OCI-LY7 (cell line): ENCODE data around the gene EPDR1. TPM values are rescaled to one million over a fixed set of nuclear protein-coding genes. Genes with fewer than 3 reads are reported as not detected.

ENCODE experiments used
- BruUV-seq: library from RNA; stranded (reverse); fragments of 400-500 nt; replicated peaks from 2 replicates; lab custom pipeline; 2021; lab: Mats Ljungman, UMichigan
- CTCF ChIA-PET: fragments of 300-600 bp; sonication (Branson Sonifier 250); formaldehyde crosslinking; loops from one replicate; lab custom pipeline; 2022; ENCODE audit warnings: antibody characterized with exemption; ENCODE audit not compliant: unreplicated experiment; lab: Charles Lee
- POLR2A ChIA-PET: fragments of 300-600 bp; sonication (Branson Sonifier 250); formaldehyde crosslinking; loops from one replicate; lab custom pipeline; 2022; ENCODE audit warnings: antibody characterized with exemption; lab: Charles Lee
- DNase-seq: peaks from one replicate; pipeline ENCODE4 v3.0.0-alpha.2; 2015; ENCODE audit warnings: low spot score
- H2AFZ ChIP-seq: fragments of 200-600 bp; sonication (generic), shearing (Covaris generic); 2 replicates; pipeline ENCODE4 v1.6.1; 2014; ENCODE audit warnings: mild to moderate bottlenecking, antibody characterized with exemption, low read length, moderate library complexity
- H3K27ac ChIP-seq: fragments of 200-600 bp; sonication (generic); 2 replicates; pipeline ENCODE4 v1.5.1; 2014; ENCODE audit warnings: mixed run types, low read depth, mild to moderate bottlenecking, moderate library complexity, low read length, inconsistent platforms; ENCODE audit not compliant: poor library complexity, severe bottlenecking
- H3K36me3 ChIP-seq: fragments of 200-600 bp; sonication (generic); 2 replicates; pipeline ENCODE4 v1.6.1; 2014; ENCODE audit warnings: mild to moderate bottlenecking, antibody characterized with exemption, low read length, moderate library complexity, mixed read lengths; ENCODE audit not compliant: insufficient read depth
- H3K4me1 ChIP-seq: fragments of 200-600 bp; sonication (generic); 2 replicates; pipeline ENCODE4 v1.5.1; 2014; ENCODE audit warnings: mild to moderate bottlenecking, low read length; ENCODE audit not compliant: insufficient read depth, poor library complexity, severe bottlenecking
- H3K4me2 ChIP-seq: fragments of 200-600 bp; sonication (generic); 2 replicates; pipeline ENCODE4 v1.6.1; 2014; ENCODE audit warnings: mild to moderate bottlenecking, low read length
- H3K4me3 ChIP-seq: fragments of 200-600 bp; sonication (generic); 2 replicates; pipeline ENCODE4 v1.5.1; 2014; ENCODE audit warnings: mild to moderate bottlenecking, low read depth, low read length; ENCODE audit not compliant: poor library complexity, severe bottlenecking
- H3K79me2 ChIP-seq: fragments of 200-600 bp; sonication (generic); 2 replicates; pipeline ENCODE4 v1.6.1; 2016; ENCODE audit warnings: low read depth, mild to moderate bottlenecking, low read length, moderate library complexity, mixed read lengths; ENCODE audit not compliant: insufficient read depth
- H3K9me2 ChIP-seq: fragments of 200-600 bp; sonication (generic); 2 replicates; pipeline ENCODE4 v1.6.1; 2016; ENCODE audit warnings: mild to moderate bottlenecking, low read length, mixed read lengths; ENCODE audit not compliant: insufficient read depth
- H3K9me3 ChIP-seq: fragments of 200-600 bp; sonication (generic); 2 replicates; pipeline ENCODE4 v1.6.1; 2014; ENCODE audit warnings: mild to moderate bottlenecking, mixed run types, low read length, mixed read lengths
- H4K20me1 ChIP-seq: fragments of 200-600 bp; sonication (generic); 2 replicates; pipeline ENCODE4 v1.6.1; 2014; ENCODE audit warnings: mild to moderate bottlenecking, antibody characterized with exemption, low read length, moderate library complexity, mixed read lengths; ENCODE audit not compliant: insufficient read depth
- EZH2phosphoT487 ChIP-seq: fragments of 200-600 bp; sonication (generic); IDR thresholded peaks from 2 replicates; pipeline ENCODE4 v1.6.1; 2018; ENCODE audit warnings: low read depth, borderline replicate concordance, mild to moderate bottlenecking, mixed run types, antibody characterized with exemption, low read length, moderate library complexity, mixed read lengths
- intact Hi-C: fragments of 100-400 bp; cut with micrococcal nuclease; formaldehyde crosslinking; loops from one replicate; pipeline ENCODE4 v1.10.0; 2022; ENCODE audit not compliant: unreplicated experiment
- total RNA-seq, 2 experiments: library from RNA; depleted of rRNA in 1 of 2; stranded (reverse); fragments of >200 nt in 1 of 2; shearing (Covaris generic) in 1 of 2; gene quantifications; 2 replicates each; pipeline ENCODE4 v1.2.3, GENCODE V29; 2014 to 2022
- TF ChIP-seq, protein P1 (sequence below): fragments of 200-600 bp; sonication (generic); conservative IDR thresholded peaks from 2 replicates; pipeline ENCODE4 v1.5.1; 2014; ENCODE audit warnings: mild to moderate bottlenecking, antibody characterized with exemption, low read length, moderate library complexity, mixed read lengths

The EPDR1 gene
- total RNA-seq, 2 experiments from 2014 or later: not detected

DNA sequence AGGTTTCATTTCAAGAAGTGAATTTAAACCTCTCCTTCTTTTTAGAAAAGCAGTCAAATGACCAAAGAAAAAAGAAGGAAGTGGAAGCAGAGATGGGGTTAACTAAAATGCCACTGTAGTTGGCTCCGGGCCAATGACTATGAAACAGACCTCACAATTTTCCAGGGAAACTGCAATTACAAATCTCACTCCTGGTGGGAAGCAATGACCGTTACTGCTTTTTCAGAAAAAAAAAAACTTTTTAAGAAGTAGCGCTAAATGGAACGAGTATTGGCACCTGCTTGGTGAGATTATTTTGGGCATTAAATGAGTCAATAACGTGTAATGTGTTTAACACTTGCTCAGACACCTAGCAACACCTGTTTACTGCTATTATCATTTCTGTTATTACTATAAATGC, 5.0 kb upstream of the EPDR1 start:
- no peak overlapping the region for H3K27ac ChIP-seq
- no peak overlapping the region for H2AFZ ChIP-seq
- no peak overlapping the region for H3K4me2 ChIP-seq
- TF ChIP-seq EZH2phosphoT487: no peak
- TF ChIP-seq, protein P1, sequence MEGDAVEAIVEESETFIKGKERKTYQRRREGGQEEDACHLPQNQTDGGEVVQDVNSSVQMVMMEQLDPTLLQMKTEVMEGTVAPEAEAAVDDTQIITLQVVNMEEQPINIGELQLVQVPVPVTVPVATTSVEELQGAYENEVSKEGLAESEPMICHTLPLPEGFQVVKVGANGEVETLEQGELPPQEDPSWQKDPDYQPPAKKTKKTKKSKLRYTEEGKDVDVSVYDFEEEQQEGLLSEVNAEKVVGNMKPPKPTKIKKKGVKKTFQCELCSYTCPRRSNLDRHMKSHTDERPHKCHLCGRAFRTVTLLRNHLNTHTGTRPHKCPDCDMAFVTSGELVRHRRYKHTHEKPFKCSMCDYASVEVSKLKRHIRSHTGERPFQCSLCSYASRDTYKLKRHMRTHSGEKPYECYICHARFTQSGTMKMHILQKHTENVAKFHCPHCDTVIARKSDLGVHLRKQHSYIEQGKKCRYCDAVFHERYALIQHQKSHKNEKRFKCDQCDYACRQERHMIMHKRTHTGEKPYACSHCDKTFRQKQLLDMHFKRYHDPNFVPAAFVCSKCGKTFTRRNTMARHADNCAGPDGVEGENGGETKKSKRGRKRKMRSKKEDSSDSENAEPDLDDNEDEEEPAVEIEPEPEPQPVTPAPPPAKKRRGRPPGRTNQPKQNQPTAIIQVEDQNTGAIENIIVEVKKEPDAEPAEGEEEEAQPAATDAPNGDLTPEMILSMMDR: no peak
- H4K20me1 ChIP-seq: no peaks in the 10 kb centered on the region
- no peaks in the 10 kb centered on the region for H3K9me2 ChIP-seq
- DNase-seq: no peak
- ChIA-PET POLR2A (no interaction called here), CTCF (no interaction called here)
- H3K36me3 ChIP-seq: no peaks in the 10 kb centered on the region
- intact Hi-C loops: no loop called here
- no peak overlapping the region for H3K4me3 ChIP-seq
- H3K4me1 ChIP-seq: no peaks in the 10 kb centered on the region
- no peaks in the 10 kb centered on the region for H3K79me2 ChIP-seq
- BruUV-seq: no TSS peak
- no peaks in the 10 kb centered on the region for H3K9me3 ChIP-seq

- ChIA-PET POLR2A (no interaction called here), CTCF (no interaction called here)
- H3K27ac ChIP-seq: no peak overlapping the region
- TF ChIP-seq, protein P1: no peak
- no peak for TF ChIP-seq EZH2phosphoT487
- no TSS peak for BruUV-seq
- no peaks in the 10 kb centered on the region for H4K20me1 ChIP-seq
- no peak overlapping the region for H3K4me3 ChIP-seq
- H3K4me2 ChIP-seq: no peak overlapping the region
- no peak overlapping the region for H2AFZ ChIP-seq
- H3K9me3 ChIP-seq: no peaks in the 10 kb centered on the region
- intact Hi-C loops: no loop called here
- H3K79me2 ChIP-seq: no peaks in the 10 kb centered on the region
- H3K4me1 ChIP-seq: no peaks in the 10 kb centered on the region
- no peaks in the 10 kb centered on the region for H3K9me2 ChIP-seq
- no peak for DNase-seq
- no peaks in the 10 kb centered on the region for H3K36me3 ChIP-seq
These were observed 4.3 kb upstream of the EPDR1 start for GRCh38 chr7:37916017-37916672.
